ENCODE results near the gene ZNF443.
"Not testable (repeated sequence)": the region's sequence is repeated elsewhere in the genome, so short reads cannot be mapped to it uniquely, and the experiment has no call there.

ZNF443 gene

DNA sequence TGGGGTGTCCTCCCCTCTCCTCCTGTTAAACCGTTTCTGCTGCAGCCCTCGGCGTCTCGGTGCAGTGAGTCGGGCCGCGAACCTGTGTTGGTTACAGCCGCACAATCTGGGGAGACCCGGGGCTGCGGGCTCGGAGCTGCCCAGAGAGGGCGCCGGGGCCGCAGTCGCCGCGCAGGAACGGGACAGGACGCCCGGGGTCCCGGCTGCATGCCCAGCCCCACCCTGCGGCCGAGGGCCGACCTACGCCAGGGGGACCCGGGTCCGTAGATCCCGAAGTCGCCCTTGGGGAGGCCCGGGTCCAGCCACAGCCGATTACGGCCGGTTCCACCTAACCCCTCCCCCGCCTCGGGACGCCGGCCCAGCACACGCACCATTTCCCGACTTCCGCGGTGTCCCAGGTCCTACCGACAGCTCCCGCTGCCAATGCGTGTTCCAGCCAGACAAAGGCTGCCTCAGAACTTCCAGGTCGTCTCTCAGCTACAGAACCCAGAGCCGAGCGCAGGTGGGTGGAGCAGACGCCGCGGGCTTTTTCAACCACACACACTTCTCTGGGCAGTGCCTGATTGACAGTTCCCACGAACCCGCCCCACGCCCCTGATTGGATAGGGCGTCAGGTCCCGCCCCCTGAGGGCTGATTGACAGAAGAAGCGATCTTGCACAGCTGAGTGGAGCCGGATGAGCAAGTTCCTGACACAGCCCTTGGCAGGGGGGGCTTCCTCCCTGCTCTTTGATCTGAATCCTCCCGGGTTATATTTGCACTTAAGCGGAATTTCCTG, at the start of gene ZNF443:
ZNF443 (minus strand) TSS at position 481 of the 776 bp plus-strand sequence; CDS start at position 374, 107 bp downstream.
- peak; percentile 98 for DNase-seq (ENCODE audit: low spot score)

DNA sequence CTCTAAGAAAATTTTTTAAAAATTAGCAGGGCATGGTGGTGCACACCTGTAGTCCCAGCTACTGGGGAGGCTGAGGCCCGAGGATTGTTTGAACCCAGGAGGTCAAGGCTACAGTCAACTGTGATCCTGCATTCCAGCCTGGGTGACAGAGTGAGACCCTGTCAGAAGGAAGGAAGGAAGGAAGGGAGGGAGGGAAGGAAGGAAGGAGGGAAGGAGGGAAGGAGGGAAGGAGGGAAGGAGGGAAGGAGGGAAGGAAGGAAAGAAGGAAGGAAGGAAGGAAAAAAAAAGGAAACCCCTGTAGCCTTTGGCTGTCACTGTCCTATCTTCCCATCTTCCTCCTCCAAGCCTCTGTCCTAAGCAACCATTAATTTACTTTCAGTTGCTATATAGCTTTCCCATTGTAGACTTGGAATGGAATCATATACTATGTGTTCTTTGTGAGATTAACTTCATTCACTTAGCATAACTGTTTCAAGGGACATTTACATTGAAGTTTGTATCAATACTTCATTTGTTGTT, 45.5 kb upstream of the ZNF443 start:
- DNase-seq (ENCODE audit: low spot score): not testable (repeated sequence)

DNA sequence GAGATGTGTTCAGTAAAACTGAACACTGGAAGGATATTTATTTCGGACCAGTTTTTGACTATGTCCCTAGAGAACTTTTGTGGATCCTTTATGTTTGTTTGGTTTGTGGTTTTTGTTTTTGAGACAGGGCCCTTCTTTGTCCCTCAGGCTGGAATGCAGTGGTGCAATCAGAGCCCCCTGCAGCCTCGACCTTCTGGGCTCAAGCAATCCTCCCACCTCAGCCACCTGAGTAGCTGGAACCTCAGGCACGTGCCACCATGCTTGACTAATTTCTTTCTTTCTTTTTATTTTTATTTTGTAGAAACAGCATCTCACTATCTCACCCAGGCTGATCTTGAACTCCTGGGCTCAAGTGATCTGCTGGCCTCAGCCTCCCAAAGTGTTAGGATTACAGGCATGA, 44.8 kb upstream of the ZNF443 start:
- no peak for DNase-seq (ENCODE audit: low spot score)

DNA sequence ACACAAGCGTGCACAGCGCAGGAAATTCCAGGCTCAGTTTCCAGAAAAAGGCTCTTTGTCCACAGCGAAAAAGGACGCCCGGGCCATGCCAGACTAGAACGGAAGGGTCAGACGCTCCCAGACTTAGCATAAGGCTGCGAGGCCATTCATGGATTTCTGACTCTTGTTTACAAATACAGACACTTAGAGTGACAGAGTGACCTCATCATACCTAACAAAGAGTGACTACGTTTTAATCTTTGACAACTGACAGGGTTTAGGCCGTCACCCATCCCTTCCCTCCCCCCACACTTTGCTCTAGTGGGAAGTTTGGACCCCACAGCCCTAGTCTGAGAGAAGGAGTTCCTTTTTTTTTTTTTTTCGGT, 44.2 kb upstream of the ZNF443 start:
- no peak for DNase-seq (ENCODE audit: low spot score)

DNA sequence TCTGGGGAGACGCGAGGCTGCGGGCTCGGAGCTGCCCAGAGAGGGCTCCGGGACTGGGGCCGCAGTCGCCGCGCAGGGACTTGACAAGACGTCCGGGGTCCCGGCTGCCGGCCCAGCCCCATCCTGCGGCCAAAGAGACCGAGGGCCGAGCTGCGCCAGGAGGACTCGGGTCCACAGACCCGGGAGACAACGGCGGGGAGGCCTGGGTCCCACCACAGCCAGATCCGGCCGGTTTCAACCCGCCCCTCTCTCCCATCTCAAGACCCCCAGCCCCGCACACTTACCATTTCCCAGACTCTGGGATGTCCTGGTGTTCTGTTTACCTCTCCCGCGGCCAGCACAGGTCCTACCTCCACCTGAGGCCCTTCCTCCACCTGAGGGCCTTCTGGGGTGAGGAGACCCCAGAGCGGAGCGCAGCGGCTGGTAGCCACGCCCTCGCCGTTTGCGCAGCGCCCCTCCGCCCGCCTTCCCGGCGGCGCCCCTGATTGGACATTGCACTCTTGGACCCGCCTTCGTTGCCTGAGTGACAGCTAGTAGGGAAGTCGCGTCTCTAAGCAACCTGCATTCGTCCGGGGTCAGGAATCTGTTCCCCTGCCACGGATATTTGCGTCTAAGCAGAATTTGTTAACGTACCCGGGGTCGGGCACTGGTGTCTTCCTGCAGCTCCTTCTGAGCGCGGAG, 43.7 kb upstream of the ZNF443 start, which contains the start of gene ZNF709:
ZNF709 (minus strand) TSS at position 446 of the 681 bp plus-strand sequence; CDS start at position 287, 159 bp downstream.
- DNase-seq (ENCODE audit: low spot score): peak; percentile 90

DNA sequence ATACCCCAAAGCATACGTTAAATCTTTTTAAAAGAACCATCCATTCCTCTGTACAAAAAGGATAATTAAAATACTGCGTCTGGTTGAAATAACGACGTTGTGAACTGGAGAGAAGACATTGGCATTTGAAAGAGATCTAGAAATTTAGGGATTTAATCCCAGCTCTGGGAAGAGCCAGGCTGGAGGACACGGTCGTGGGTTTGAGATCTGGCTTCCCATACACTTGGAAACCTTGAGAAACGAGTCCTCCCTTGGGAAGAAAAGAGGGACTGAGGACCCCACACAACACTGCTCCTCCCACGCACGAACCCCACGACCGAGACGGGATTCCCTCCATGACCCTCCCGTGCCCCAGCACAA, 43.2 kb upstream of the ZNF443 start:
- DNase-seq (ENCODE audit: low spot score): no peak

DNA sequence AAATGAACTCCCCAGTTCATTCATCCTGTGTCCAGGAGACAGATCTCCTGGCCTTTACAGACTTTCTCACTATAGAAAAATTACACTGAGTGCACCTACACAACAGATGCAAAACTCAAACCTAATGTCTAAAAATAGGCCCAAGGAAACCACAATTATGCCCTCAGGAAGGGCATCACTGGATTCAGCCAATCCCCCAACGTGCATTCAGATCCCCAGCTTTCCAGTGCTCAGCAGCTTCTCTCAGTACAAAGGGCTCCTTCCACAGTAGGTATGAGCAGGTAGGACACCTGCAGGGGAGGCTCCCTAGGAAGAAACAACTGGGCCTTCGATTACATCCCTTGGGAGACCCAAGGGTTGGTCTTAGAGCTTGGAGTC, 41.7 kb upstream of the ZNF443 start:
- no peak for DNase-seq (ENCODE audit: low spot score)

DNA sequence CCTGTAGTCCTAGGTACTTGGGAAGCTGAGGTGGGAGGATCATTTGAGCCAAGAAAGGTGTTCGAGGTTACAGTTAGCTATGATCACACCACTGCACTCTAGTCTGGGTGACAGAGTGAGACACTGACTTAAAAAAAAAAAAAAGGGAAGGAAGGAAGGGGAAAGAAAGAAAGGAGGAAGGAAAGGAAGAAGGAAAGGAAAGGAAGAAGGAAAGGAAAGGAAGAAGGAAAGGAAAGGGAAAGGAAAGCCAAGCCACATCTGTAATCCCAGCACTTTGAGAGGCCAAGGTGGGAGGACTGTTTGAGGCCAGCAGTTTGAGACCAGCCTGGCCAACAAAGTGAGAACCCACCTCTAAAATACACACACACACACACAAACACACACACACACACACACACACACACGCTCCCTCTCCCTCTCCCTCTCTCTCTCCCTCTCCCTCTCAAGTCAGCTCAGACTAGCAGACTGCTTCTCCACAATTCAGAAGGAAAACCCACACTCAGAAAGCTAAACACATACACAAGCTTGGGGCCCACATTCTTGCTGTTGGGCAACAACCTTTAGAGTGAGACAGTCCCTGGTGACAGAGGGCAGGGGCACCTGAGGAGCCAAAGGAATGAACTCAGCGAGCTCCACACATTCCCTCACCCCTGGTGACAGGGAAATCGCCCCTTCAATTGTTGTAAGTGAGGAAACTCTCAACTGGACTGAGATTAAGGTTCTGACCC, 41.1 kb upstream of the ZNF443 start:
- no peak for DNase-seq (ENCODE audit: low spot score)

DNA sequence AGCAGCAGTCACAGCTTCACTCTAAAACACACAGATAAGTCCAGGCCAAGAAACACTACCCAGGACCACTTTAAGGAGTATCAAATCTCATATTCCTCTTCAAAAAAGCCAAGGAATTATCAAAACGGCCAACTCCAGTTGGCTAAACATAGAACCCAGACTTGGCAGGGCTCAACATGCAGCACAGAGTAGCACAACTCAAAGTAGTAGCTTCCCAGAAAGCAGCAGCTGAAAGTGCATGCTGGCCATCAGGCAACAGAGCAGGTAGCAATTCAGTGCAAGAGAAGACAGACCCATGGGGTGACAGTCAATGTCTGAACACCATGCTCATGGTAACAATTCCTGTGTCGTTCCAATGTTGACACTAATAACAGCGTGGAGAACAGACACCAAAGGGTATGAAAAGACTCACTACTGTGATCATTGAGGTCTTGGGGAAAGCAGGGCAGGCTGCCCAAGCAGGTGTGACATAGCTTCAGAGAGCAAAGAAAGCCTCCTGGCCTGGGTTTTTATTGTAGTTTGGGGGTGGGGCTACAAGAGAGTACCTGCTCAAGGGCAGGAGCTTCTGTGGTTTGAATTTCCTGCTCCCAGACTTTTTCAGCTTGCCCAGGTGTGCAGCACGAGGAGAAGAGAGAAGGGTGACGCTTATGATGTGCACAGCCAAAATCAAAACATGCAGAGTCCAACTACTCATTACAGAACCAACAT, 37.6 kb upstream of the ZNF443 start:
- DNase-seq (ENCODE audit: low spot score): no peak

DNA sequence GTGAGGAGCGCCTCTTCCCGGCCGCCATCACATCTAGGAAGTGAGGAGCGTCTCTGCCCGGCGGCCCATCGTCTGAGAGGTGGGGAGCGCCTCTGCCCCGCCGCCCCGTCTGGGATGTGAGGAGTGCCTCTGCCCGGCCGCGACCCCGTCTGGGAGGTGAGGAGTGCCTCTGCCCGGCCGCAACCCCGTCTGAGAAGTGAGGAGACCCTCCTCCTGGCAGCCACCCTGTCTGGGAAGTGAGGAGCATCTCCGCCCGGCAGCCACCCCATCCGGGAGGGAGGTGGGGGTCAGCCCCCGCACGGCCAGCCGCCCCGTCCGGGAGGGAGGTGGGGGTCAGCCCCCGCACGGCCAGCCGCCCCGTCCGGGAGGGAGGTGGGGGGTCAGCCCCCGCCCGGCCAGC, 26.8 kb upstream of the ZNF443 start:
- DNase-seq (ENCODE audit: low spot score): not testable (repeated sequence)

DNA sequence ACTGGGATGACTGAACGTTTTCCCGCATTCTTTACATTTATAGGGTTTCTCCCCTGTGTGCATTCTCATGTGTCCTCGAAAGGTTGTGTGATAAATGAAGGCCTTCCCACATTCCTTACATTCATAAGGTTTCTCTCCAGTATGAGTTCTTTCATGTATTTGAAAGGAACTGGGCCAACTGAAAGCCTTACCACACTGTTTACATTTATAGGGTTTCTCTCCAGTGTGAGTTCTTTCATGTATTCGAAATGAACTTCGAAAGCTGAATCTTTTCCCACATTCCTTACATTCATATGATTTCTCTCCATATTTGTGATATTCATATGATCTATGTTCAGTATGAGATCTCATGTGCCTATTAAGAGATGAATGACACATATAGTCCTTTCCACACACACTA, 24.4 kb upstream of the ZNF443 start:
- no peak for DNase-seq (ENCODE audit: low spot score)

DNA sequence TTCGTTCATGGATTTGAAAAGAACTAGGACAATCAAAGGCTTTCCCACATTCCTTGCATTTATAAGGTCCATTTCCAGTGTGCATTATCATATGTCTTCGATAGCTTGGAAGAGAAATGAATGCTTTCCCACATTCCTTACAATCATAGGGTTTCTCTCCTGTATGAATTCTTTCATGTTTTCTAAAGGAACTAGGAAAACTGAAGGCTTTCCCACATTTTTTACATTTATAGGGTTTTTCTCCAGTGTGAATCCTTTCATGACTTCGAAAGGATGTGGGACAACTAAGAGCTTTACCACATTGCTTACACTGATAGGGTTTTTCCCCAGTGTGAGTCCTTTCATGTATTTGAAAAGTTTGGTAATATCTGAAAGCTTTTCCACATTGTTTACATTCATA, 23.9 kb upstream of the ZNF443 start:
- DNase-seq (ENCODE audit: low spot score): no peak

DNA sequence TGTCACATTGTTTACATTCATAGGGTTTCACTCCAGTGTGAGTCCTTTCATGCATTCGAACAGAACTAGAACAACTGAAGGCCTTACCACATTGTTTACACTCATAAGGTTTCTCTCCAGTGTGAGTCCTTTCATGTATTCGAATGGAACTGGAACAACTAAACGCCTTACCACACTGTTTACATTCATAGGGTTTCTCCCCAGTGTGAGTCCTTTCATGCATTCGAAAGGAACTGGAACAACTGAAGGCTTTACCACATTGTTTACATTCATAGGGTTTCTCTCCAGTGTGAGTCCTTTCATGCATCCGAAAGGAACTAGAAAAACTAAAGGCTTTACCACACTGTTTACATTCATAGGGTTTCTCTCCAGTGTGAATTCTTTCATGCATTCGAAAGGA, 23.3 kb upstream of the ZNF443 start:
- DNase-seq (ENCODE audit: low spot score): not testable (repeated sequence)

DNA sequence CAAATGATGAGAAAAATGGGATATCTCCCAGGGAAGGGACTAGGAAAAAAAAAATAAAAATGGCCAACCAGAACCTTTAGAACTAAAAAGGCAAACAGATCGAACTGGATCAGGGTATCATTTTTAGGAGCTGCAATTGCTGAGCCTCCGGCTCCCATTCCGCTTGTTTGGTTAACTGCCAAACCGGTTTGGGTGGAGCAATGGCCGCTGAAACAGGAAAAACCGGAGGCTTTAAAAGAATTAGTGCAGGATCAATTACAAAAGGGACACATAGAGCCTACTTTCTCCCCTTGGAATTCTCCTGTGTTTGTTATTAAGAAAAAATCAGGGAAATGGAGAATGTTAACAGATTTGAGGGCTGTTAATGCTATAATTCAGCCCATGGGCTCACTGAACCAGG, 12.7 kb upstream of the ZNF443 start:
- no peak for DNase-seq (ENCODE audit: low spot score)

DNA sequence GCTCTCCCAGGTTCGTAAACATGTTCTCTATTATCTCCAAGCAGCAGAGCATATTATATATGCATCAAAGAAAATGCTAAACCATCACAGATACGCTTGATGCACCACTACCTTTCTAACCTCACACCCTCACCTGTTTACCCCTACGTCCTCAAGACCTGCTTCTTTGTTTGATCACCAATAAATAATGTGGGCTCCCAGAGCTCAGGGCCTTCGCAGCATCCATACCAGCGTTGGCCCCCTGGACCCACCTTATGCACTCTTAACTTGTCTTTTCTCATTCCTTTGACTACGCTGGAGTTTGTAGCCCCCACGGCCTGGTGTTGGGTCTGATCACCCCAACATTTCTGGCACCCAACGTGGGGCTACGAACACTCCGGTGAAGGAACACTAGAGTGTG, 10.0 kb upstream of the ZNF443 start:
- DNase-seq (ENCODE audit: low spot score): no peak

DNA sequence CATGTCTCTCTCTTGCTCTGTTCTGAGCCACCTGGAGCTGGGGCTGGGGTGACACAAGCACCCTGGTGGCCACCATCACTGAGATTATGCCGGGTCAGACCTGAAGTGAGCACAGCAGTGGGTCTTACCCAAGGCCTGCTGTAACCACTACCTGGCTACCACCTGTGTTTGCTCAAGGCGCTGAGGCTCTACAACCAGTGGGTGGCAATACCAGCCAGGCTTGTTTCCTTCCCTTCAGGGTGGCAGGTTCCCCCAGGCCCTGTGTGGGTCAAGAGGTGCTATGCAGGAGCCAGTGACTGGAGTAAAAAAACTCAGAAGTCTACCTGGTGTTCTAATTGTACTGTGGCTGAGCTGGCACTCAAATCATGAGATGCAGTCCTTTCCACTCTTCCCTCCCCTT, 8.0 kb upstream of the ZNF443 start:
- DNase-seq (ENCODE audit: low spot score): no peak

DNA sequence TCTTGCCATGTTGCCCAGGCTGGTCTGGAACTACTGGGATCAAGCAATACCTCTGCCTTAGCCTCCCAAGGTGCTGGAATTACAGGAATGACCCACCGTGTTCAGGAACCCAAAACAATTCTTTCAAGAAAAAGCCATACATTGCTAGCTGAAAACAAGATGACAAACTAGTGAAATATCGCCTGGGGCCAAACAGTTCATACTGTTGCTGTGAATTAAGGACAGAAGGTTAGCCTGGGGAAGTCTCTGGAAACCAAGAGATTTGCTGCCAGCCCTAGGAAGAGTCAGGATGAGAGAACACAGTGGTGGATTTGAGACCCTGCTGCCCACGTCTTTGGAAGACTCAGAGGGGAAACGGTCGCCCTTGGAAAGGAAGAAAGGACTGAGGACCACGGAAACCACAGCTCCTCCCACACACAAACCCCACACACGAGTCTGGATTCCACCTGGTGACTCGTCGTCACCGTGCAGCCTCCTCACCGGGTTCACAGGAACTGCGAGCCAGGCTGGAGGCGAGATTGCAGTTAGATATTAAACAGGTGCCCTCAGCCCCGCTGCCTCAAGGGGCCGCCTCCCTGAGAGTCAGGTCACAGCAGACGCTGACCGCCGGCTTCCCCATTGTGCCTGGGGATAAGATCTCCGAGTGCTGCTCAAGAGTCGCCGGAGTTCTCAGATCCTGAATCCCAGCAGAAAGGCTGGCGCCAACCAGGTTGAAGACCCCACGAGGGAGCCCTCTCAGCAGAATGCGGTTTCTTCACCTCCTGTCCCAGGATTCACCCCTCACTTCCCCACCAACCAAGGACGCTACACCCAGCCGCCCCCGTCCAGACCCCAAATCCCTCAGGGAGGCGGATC, 908 bp downstream of the ZNF443 start:
- not testable (repeated sequence) for DNase-seq (ENCODE audit: low spot score)

DNA sequence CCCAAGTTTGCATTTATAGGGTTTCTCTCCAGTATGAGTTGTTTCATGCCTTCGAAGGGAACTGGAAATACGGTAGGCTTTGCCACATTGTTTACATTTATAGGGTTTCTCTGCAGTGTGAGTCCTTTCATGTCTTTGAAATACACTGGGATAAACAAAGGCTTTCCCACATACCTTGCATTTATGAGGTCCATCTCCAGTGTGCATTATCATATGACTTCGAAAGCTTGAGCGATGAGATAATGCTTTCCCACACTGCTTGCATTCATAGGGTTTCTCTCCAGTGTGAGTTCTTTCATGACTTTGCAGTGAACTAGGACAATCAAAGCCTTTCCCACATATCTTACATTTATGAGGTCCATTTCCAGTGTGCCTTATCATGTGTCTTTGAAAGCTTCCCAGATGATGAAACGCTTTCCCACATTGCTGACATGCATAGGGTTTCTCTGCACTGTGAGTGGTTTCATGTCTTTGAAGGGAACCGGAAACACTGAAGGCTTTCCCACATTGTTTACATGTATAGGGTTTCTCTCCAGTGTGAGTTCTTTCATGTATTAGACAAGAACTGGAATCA, 10.0 kb downstream of the ZNF443 start:
- DNase-seq (ENCODE audit: low spot score): not testable (repeated sequence)

DNA sequence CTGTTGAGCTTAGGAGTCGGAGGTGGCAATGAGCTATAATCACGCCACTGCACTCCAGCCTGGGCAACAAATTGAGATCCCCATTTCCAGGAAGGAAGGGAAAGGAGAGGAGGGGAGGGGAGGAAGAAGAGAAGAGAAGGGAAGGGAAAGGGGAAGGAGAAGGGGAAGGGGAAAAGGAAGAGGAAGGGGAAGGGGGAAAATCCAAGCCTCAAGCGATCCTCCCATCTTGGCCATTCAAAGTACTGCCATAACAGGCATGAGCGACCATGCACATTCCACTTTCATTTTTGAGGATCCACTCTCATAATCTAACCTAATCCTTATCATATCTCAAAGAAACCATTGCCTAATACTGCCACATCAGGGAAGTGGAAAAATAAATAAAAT, 14.9 kb downstream of the ZNF443 start:
- DNase-seq (ENCODE audit: low spot score): no peak

DNA sequence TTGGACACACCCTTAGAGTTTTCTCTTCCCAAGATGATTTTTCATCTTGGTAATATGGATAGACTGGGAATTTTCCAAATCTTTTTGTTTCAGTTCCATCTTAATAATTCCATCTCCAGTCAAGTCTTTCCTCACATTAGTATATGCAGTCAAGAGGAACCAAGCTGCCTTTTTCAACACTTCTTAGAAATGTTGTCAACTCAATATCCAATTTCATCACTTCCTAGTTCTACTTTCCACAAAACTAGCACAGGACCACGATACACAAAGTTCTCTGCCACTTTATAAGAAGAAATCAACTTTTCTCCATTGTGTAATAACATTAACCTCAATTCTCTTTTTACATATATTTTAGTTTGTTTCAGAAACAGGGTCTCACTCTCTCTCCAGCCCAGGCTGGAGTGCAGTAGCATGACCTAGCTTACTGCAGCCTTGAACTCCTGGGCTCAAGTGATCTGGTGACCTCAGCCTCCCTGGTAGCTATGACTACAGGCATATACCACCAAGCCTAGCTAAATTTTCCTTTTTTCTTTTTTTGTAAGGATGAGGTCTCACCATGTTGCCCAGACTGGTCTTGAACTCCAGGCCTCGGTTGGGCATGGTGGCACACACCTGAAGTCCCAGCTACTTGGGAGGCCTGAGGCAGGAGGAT, 15.5 kb downstream of the ZNF443 start:
- DNase-seq (ENCODE audit: low spot score): no peak

All from globus pallidus (tissue), 1 donor.